Type B pancreatic cell (in vitro differentiated cells): Measurements from ENCODE around the gene MAGI1. TPM values are rescaled to one million over a fixed set of nuclear protein-coding genes. Genes with fewer than 3 reads are reported as not detected.
"Not testable (repeated sequence)": the region's sequence is repeated elsewhere in the genome, so short reads cannot be mapped to it uniquely, and the experiment has no call there.

Source experiments
- DNase-seq: peaks from one replicate; pipeline ENCODE4 v3.0.0; 2021; ENCODE audit warnings: mixed read lengths; ENCODE audit not compliant: unreplicated experiment; ENCODE audit errors: extremely low spot score
- H3K27ac Mint-ChIP-seq: 2 replicates; pipeline ENCODE4 v1.8.0; 2021; ENCODE audit warnings: mild to moderate bottlenecking, mixed read lengths
- H3K27me3 Mint-ChIP-seq: 2 replicates; pipeline ENCODE4 v1.8.0; 2021; ENCODE audit warnings: mixed read lengths
- H3K36me3 Mint-ChIP-seq: 2 replicates; pipeline ENCODE4 v1.8.0; 2021; ENCODE audit warnings: mixed read lengths
- H3K4me1 Mint-ChIP-seq: one replicate; pipeline ENCODE4 v1.8.0; 2021; ENCODE audit warnings: mixed read lengths; ENCODE audit not compliant: unreplicated experiment
- H3K4me3 Mint-ChIP-seq: 2 replicates; pipeline ENCODE4 v1.8.0; 2021; ENCODE audit warnings: mild to moderate bottlenecking, mixed read lengths
- H3K9me3 Mint-ChIP-seq: 2 replicates; pipeline ENCODE4 v1.8.0; 2021; ENCODE audit warnings: mixed read lengths
- total RNA-seq: library from RNA; stranded (reverse); gene quantifications from 2 replicates; pipeline ENCODE4 v1.2.1, GENCODE V29; 2021; ENCODE audit warnings: low replicate concordance
- TF ChIP-seq, protein P1 (sequence below): fragments of 200-600 bp; sonication (generic); conservative IDR thresholded peaks from 2 replicates; pipeline ENCODE4 v1.5.0; 2021; ENCODE audit warnings: antibody characterized with exemption, mild to moderate bottlenecking

MAGI1 gene
- total RNA-seq, 1 donor from 2014 or later: 53.1 TPM

DNA sequence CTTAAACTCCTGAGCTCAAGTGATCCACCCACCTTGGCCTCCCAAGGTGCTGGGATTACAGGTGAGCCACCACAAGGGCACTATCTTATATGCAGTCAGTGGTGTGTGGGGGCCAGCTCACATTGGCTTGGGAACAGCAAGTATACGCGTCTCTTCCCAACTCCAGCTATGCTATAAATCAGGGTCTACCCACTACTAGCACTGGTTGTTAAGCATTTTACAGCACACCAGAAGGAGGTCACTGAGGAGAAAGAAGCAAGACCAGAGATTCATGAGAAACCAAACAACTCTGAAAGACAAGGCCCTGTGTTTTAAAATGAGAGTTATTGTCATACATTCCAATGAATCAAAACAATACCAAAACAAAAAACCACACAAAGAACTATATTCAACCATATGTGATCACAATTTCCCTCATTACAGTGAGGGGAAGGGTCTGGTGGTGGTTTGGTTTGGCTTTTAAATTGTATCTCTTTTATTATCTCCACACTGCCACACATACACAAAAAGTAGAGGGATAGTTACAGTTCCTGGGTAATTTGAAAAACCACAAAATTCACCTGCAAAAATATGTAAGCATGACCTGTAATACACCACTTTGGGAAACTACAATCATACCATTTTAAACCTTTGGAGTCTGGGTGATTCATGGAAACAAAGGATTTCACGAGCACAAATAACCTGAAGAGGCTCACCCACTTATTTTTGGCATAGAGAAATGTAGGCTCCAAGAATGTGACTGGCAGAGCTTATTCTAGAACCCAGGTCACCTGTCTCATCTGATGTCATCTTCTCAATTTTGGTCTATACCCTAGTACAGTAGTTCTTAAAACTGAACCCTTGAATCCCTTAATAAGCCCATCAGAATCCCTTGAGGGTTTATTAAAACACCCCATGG is 5.2 kb downstream of the MAGI1 start:
- TF ChIP-seq, protein P1, sequence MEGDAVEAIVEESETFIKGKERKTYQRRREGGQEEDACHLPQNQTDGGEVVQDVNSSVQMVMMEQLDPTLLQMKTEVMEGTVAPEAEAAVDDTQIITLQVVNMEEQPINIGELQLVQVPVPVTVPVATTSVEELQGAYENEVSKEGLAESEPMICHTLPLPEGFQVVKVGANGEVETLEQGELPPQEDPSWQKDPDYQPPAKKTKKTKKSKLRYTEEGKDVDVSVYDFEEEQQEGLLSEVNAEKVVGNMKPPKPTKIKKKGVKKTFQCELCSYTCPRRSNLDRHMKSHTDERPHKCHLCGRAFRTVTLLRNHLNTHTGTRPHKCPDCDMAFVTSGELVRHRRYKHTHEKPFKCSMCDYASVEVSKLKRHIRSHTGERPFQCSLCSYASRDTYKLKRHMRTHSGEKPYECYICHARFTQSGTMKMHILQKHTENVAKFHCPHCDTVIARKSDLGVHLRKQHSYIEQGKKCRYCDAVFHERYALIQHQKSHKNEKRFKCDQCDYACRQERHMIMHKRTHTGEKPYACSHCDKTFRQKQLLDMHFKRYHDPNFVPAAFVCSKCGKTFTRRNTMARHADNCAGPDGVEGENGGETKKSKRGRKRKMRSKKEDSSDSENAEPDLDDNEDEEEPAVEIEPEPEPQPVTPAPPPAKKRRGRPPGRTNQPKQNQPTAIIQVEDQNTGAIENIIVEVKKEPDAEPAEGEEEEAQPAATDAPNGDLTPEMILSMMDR: no peak
- H3K4me1 Mint-ChIP-seq: peaks cover 38% of the 10 kb centered on the region

DNA sequence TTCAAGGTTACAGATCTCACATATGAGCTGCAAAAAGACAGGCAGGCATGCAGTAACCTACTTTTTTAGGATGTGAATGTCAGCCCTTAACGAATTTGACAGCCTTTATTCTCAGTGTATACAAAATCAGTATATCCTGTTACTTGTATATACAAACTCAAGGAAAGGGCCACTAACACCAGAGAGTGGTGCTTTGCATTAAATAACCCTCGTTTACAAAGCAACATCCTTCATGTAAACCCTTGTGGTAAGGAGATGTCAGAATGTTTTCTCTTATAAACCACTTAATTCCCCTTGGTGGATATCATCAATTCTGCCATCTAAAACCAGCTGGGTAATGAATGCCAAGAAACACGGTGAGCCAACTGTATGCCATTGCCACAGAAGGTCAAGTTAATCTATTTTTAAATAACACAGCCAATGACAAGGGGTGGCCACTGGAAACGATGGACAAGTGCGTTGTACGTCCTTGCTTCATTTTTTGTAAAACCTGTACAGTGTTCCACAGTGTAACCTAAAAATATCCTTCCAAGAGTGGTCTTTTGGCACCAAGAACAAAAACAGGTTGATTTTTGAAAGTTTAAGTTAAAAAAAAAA is 7.5 kb downstream of the MAGI1 start:
- Mint-ChIP-seq H3K27ac (no peak overlapping the region), H3K27me3 (no peaks in the 10 kb centered on the region), H3K4me3 (no peak overlapping the region), H3K36me3 (peaks cover 15% of the 10 kb centered on the region), H3K9me3 (peaks cover 4% of the 10 kb centered on the region), H3K4me1 (peaks cover 27% of the 10 kb centered on the region)
- TF ChIP-seq, protein P1: no peak
- no peak for DNase-seq

More for the DNA sequence above, 5.2 kb downstream of the MAGI1 start:
- H3K36me3 Mint-ChIP-seq: peaks cover 12% of the 10 kb centered on the region
- H3K4me3 Mint-ChIP-seq: no peak overlapping the region
- H3K27ac Mint-ChIP-seq: no peak overlapping the region
- H3K27me3 Mint-ChIP-seq: no peaks in the 10 kb centered on the region
- DNase-seq: no peak
- H3K9me3 Mint-ChIP-seq: peaks cover 4% of the 10 kb centered on the region

DNA sequence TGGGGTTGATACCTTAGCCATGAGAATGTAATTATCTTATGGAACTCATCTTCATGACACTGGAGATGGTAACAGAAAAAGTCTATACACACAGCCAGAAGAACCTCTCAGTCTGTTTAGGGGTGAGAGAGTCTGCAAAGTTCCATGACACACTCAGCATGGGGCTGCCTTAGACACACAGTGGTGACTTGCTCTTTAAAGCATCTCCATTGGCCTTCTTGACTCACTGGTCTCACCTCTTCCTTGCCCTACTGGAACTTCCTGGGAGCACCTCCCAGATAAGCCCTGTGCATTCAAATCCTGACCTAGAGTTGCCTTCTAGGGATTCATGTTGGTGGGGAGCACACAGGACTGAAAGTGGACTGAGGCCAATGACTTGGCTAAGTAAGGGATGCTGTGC is 9.3 kb downstream of the MAGI1 start:
- TF ChIP-seq, protein P1: no peak
- Mint-ChIP-seq H3K27me3 (no peaks in the 10 kb centered on the region), H3K36me3 (peaks cover 11% of the 10 kb centered on the region), H3K27ac (no peak overlapping the region), H3K4me3 (no peak overlapping the region), H3K4me1 (peaks cover 20% of the 10 kb centered on the region), H3K9me3 (peaks cover 4% of the 10 kb centered on the region)
- no peak for DNase-seq

DNA sequence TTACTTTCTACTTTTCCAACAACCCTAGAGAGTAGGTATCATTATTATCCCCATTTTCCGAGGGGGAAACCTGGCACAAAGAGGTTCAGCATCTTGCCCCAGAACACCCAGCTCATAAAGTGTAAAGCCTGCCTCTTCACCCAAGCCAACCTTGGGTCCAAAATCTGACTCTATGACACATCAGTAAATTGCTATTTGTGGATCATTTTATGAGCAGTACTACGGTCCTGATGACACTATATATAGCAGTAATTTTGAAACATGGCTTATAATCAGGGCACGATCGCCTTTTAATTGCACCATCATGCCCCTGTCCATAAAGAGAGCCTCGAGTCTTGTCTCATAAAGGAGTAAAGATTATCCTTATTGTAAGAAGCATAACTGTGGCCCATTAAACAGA is 9.7 kb downstream of the MAGI1 start:
- Mint-ChIP-seq H3K27me3 (no peaks in the 10 kb centered on the region), H3K27ac (no peak overlapping the region), H3K4me3 (no peak overlapping the region), H3K36me3 (peaks cover 9% of the 10 kb centered on the region), H3K4me1 (peaks cover 21% of the 10 kb centered on the region), H3K9me3 (peaks cover 4% of the 10 kb centered on the region)
- DNase-seq: no peak
- TF ChIP-seq, protein P1: no peak

DNA sequence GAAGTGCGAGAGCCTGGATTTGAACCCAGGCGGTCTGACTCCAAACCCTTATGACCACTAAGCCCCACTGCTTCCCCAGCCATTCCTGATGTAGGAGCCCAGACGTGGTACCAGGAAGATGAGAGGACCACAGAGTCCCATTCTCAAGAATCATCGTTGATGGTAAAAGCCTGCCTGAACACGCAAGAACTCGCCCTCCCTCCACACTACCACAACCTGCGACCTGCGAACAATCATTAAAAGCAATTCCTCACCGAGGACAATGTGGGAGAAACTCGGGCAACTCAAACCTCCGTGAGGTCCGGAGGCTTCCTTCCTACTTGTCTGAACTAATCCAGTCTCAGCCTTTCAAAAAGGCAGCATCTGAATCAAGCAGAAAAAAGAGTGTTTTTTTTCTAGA is 10.3 kb downstream of the MAGI1 start:
- no peak for DNase-seq
- Mint-ChIP-seq H3K27ac (peak overlapping the region; percentile 48), H3K36me3 (peaks cover 9% of the 10 kb centered on the region), H3K4me3 (no peak overlapping the region), H3K4me1 (peaks cover 24% of the 10 kb centered on the region), H3K27me3 (no peaks in the 10 kb centered on the region), H3K9me3 (peaks cover 4% of the 10 kb centered on the region)
- TF ChIP-seq, protein P1: no peak

DNA sequence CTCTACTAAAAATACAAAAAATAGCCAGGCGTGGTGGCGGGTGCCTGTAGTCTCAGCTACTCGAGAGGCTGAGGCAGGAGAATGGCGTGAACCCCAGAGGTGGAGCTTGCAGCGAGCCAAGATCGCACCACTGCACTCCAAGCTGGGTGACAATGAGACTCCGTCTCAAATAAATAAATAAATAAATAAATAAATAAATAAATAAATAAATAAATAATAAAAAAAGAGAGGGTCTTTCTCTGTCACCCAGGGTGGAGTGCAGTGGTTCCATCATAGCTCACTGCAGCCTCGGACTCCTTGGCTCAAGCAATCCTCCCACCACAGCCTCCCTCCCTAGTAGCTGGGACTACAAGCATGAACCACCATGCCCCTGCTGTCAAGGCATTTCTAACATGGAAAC is 11.6 kb downstream of the MAGI1 start:
- H3K4me3 Mint-ChIP-seq, H3K27me3 Mint-ChIP-seq, H3K27ac Mint-ChIP-seq, H3K36me3 Mint-ChIP-seq, DNase-seq, H3K9me3 Mint-ChIP-seq: not testable (repeated sequence)
- peaks cover 21% of the 10 kb centered on the region for H3K4me1 Mint-ChIP-seq
